Effector memory CD4-positive, alpha-beta T cell (primary cell): ENCODE measurements around the gene SPOCD1.

Source experiments
- DNase-seq, 3 donors: peaks; one replicate each; pipeline ENCODE4 v3.0.0-alpha.2; 2020
- H3K27ac ChIP-seq: 2 replicates; pipeline ENCODE4 v1.7.0; 2013; ENCODE audit warnings: mild to moderate bottlenecking, low read length, moderate library complexity; ENCODE audit not compliant: insufficient read depth, poor library complexity, severe bottlenecking
- H3K27me3 ChIP-seq: replicated peaks from 2 replicates; pipeline ENCODE4 v1.7.0; 2013; ENCODE audit warnings: mild to moderate bottlenecking, low read length; ENCODE audit not compliant: insufficient read depth, control insufficient read depth, poor library complexity, severe bottlenecking
- H3K36me3 ChIP-seq: 2 replicates; pipeline ENCODE4 v1.7.0; 2013; ENCODE audit warnings: mild to moderate bottlenecking, low read length, moderate library complexity; ENCODE audit not compliant: control insufficient read depth, insufficient read depth
- H3K4me1 ChIP-seq: 2 replicates; pipeline ENCODE4 v1.7.0; 2013; ENCODE audit warnings: low read length, mild to moderate bottlenecking; ENCODE audit not compliant: control insufficient read depth, insufficient read depth, poor library complexity, severe bottlenecking
- H3K4me3 ChIP-seq: 2 replicates; pipeline ENCODE4 v1.7.0; 2013; ENCODE audit warnings: low read length, low read depth, mild to moderate bottlenecking; ENCODE audit not compliant: insufficient read depth, poor library complexity, severe bottlenecking
- H3K9me3 ChIP-seq: 2 replicates; pipeline ENCODE4 v1.7.0; 2013; ENCODE audit warnings: mild to moderate bottlenecking, low read length, moderate library complexity; ENCODE audit not compliant: control insufficient read depth

The SPOCD1 gene

GRCh38 chr1:31848381-31848897, 32.6 kb upstream of the SPOCD1 start:
- Histone ChIP-seq H3K4me3 (peak overlapping the region; percentile 29), H3K4me1 (peaks cover 20% of the 10 kb centered on the region), H3K27me3 (no peaks in the 10 kb centered on the region), H3K9me3 (no peaks in the 10 kb centered on the region), H3K36me3 (no peaks in the 10 kb centered on the region), H3K27ac (peak overlapping the region; percentile 39)
- DNase-seq = peak in 2 of 3 donors; percentile 9 to 22

- Histone ChIP-seq H3K27me3 (no peaks in the 10 kb centered on the region), H3K9me3 (no peaks in the 10 kb centered on the region), H3K4me3 (no peak overlapping the region), H3K27ac (no peak overlapping the region), H3K4me1 (peaks cover 20% of the 10 kb centered on the region), H3K36me3 (no peaks in the 10 kb centered on the region)
- no peak for DNase-seq
These were observed 30.7 kb upstream of the SPOCD1 start for GRCh38 chr1:31846484-31846883.

GRCh38 chr1:31843506-31843905, 27.7 kb upstream of the SPOCD1 start:
- no peak for DNase-seq
- no peak overlapping the region for H3K27ac ChIP-seq
- H3K4me1 ChIP-seq = peaks cover 8% of the 10 kb centered on the region
- no peaks in the 10 kb centered on the region for H3K9me3 ChIP-seq
- H3K36me3 ChIP-seq = no peaks in the 10 kb centered on the region
- no peak overlapping the region for H3K4me3 ChIP-seq
- no peaks in the 10 kb centered on the region for H3K27me3 ChIP-seq

GRCh38 chr1:31839662-31840343, 24.0 kb upstream of the SPOCD1 start:
- no peak overlapping the region for H3K4me3 ChIP-seq
- no peaks in the 10 kb centered on the region for H3K4me1 ChIP-seq
- no peak for DNase-seq
- H3K9me3 ChIP-seq = no peaks in the 10 kb centered on the region
- H3K36me3 ChIP-seq = no peaks in the 10 kb centered on the region
- H3K27ac ChIP-seq = no peak overlapping the region
- H3K27me3 ChIP-seq = no peaks in the 10 kb centered on the region

- DNase-seq = no peak
- Histone ChIP-seq H3K4me1 (no peaks in the 10 kb centered on the region), H3K4me3 (no peak overlapping the region), H3K36me3 (no peaks in the 10 kb centered on the region), H3K9me3 (no peaks in the 10 kb centered on the region), H3K27ac (no peak overlapping the region), H3K27me3 (no peaks in the 10 kb centered on the region)
These were observed 21.8 kb upstream of the SPOCD1 start for GRCh38 chr1:31837451-31838158.

- no peaks in the 10 kb centered on the region for H3K4me1 ChIP-seq
- H3K4me3 ChIP-seq = no peak overlapping the region
- no peaks in the 10 kb centered on the region for H3K27me3 ChIP-seq
- H3K9me3 ChIP-seq = no peaks in the 10 kb centered on the region
- H3K36me3 ChIP-seq = no peaks in the 10 kb centered on the region
- no peak overlapping the region for H3K27ac ChIP-seq
- no peak for DNase-seq
These were observed 20.8 kb upstream of the SPOCD1 start for GRCh38 chr1:31836638-31837037.

- DNase-seq = no peak
- no peaks in the 10 kb centered on the region for H3K36me3 ChIP-seq
- H3K27ac ChIP-seq = no peak overlapping the region
- H3K4me3 ChIP-seq = no peak overlapping the region
- no peaks in the 10 kb centered on the region for H3K27me3 ChIP-seq
- no peaks in the 10 kb centered on the region for H3K4me1 ChIP-seq
- no peaks in the 10 kb centered on the region for H3K9me3 ChIP-seq
These were observed 19.6 kb upstream of the SPOCD1 start for GRCh38 chr1:31835415-31835814.

GRCh38 chr1:31834501-31834900, 18.7 kb upstream of the SPOCD1 start:
- Histone ChIP-seq H3K36me3 (no peaks in the 10 kb centered on the region), H3K27me3 (no peaks in the 10 kb centered on the region), H3K4me1 (no peaks in the 10 kb centered on the region), H3K9me3 (no peaks in the 10 kb centered on the region), H3K27ac (no peak overlapping the region), H3K4me3 (no peak overlapping the region)
- DNase-seq = no peak

- H3K36me3 ChIP-seq = no peaks in the 10 kb centered on the region
- no peak overlapping the region for H3K27ac ChIP-seq
- no peak for DNase-seq
- peaks cover 14% of the 10 kb centered on the region for H3K4me1 ChIP-seq
- H3K27me3 ChIP-seq = no peaks in the 10 kb centered on the region
- no peak overlapping the region for H3K4me3 ChIP-seq
- H3K9me3 ChIP-seq = no peaks in the 10 kb centered on the region
These were observed 15.9 kb upstream of the SPOCD1 start for GRCh38 chr1:31831397-31832378.
